Cardiac septum (tissue), 1 donor: ENCODE measurements around the gene B3GALT6. TPM values are rescaled to one million over a fixed set of nuclear protein-coding genes. Genes with fewer than 3 reads are reported as not detected.

Source experiments
- DNase-seq: peaks from one replicate; pipeline ENCODE4 v3.0.0-alpha.2; 2020; ENCODE audit warnings: low spot score
- intact Hi-C: fragments of 100-400 bp; cut with DNase I; formaldehyde crosslinking; loops from one replicate; pipeline ENCODE4 v1.14.0; 2022
- total RNA-seq: library from RNA; stranded (reverse); fragmentation: NEBNext Ultra II Directional; extraction: Animal tissue kit (Norgen Biotek cat#: 25700); gene quantifications from one replicate; pipeline ENCODE4 v1.2.1, GENCODE V29; 2021
- donor health status: DM: no; HTN: no; CAD: no.

The B3GALT6 gene
- total RNA-seq, 1 donor from 2014 or later: 11.1 TPM

DNA sequence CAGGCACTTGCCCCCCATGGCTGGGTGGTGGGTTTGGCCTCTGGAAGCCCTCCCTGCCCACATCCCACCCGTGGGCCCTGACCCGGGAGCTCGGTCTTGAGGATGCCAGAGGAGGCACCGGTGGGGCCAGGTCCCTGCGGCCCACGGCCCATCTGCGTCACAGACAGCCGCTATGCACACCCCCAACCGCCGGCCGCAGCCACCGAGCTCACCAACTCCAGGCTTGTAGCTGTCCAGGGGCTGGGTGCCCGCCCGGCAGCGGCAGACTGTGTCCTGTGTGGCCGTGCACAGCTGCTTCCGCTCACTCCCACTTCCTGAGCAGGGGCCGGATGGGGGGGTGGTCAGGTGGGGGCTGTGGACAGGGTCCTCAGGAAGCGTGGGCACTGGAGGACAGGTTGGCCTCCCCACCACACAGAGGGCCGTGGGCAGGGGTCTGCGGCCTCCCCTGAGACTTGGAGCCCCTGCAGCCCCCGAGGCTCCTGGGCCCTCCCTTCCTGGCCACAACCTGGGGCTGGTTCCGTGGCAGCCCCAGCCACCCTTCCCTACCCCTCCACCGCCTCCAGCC lies 19.2 kb upstream of the B3GALT6 start:
- DNase-seq: no peak
- intact Hi-C loops: no loop called here

GRCh38 chr1:1213345-1214265 lies 18.4 kb upstream of the B3GALT6 start, which contains the start of gene TNFRSF4:
Gene TNFRSF4 (minus strand): TSS chr1:1214153. CDS start chr1:1214127, 26 bp downstream.
- no peak for DNase-seq
- intact Hi-C loops: no loop called here

DNA sequence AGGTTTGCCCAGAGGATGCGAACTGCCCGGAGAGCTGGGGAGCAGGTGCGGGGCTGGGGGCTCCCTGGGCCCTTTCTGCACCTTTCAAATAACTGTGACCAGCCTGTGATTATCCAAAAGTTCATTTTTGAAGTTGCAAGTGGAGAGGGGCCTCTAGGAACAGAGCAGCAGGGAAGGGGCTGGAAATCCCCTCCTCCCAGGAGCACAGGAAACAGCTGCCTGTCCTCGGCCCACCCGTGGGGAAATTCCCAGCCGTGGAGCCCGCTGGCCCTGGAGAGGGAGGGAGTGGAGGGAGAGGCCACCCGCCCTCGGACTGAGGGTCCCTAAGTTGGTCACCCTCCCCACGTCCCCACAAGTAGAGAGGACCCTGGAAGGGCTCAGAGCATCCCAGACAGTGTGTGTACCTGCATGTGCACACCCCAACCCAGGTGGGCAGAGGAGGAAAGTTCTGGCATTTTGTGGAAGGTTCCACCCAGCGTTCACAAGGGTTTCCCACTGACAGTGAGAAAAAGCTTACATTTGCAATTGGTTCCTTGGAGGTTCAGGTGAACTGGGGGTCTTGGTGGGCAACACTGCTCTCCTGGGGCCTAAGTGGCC lies 16.9 kb upstream of the B3GALT6 start:
- no peak for DNase-seq
- intact Hi-C loops: no loop called here

- no peak for DNase-seq
- intact Hi-C loops: no loop called here
Observed at GRCh38 chr1:1215881-1216605, 16.0 kb upstream of the B3GALT6 start.

GRCh38 chr1:1216770-1217620 lies 15.0 kb upstream of the B3GALT6 start:
- intact Hi-C loops: no loop called here
- DNase-seq: no peak

GRCh38 chr1:1217621-1218523 lies 14.2 kb upstream of the B3GALT6 start:
- intact Hi-C loops: no loop called here
- DNase-seq: no peak

- intact Hi-C loops: no loop called here
- no peak for DNase-seq
Observed at GRCh38 chr1:1218524-1219200, 13.4 kb upstream of the B3GALT6 start.

DNA sequence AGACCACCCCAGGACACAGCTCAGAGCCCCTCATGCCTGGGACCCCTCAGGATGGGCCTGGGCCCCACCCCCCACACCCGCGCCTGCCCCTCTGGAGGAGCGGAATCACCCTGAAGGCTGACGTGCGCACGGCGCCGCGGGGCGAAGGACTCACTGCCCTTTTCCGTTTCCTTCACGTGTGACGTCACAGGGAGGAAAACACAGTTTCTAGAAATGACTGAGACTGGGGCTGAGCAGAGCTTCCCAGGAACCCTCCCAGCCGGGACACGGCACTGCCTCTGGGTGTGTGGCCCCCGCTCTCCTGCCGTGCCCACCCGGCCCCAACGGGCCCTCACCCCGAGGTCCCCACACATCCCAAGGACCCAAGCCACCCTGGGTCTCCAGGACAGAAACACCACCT lies 12.7 kb upstream of the B3GALT6 start:
- DNase-seq: no peak
- intact Hi-C loops: no loop called here

GRCh38 chr1:1220197-1220596 lies 11.8 kb upstream of the B3GALT6 start:
- intact Hi-C loops: no loop called here
- DNase-seq: no peak

DNA sequence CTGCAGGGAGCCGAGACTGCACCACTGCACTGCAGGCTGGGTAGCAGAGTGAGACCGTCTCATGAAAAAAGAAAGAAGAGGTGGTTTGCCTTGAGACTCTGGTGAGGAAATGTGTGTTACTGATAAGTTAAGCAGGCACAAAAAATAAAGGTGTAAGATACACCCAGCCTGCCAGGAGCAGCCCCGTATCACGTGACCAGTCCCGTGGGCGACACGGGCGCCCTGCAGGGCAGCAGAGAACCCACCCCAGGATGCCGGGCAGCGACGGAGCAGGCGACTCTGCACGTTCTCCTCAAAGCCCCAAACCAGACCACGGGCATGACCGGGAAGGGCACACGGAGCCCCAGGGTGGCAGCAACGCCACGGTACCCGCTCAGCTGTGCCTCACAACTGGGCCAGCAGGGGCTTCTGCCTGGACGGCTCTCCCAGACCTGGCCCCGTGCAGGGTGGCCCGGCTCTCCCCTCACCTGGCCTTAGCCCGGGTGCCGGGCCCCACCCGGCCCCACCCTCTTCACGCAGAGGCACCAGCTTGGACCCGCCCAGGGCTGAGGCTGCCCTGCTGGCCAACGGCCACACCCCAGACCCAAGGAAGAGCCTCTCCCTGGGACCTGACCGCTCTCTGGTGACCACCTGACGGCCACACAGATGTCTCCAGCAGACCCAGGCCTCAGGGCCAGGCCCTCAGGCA lies 10.0 kb upstream of the B3GALT6 start:
- intact Hi-C loops: no loop called here
- DNase-seq: no peak

DNA sequence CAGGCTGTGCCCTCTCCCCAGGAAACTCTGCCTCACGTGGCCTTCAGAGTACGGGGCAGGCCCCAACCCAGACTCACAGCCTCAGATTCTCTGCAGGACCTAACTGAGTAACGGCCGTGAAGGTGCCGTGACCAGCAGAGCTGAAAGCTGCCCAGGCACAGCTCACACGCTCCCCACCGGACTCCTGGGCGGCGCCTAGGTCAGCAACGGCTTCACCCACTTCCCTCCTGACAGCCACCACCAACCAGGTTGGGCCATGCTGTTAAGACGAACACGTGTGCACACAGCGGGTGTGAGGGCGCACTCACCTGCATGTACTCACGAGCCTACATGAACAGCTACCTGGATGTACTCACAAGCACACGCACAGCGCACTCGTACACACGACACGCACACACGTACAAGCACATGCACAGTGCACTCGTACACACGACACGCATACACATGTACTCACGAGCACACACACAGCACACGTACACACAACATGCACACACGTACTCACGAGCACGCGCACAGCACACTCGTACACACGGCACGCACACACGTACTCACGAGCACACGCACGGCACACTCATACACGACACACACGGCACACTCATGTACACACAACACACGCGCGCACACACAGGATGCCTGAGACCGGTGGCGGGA lies 9.3 kb upstream of the B3GALT6 start:
- no peak for DNase-seq
- intact Hi-C loops: no loop called here

- intact Hi-C loops: no loop called here
Observed at GRCh38 chr1:1223321-1223720, 8.7 kb upstream of the B3GALT6 start.

GRCh38 chr1:1223891-1224290 lies 8.1 kb upstream of the B3GALT6 start:
- no peak for DNase-seq
- intact Hi-C loops: no loop called here

More at GRCh38 chr1:1223321-1223720, 8.7 kb upstream of the B3GALT6 start:
- no peak for DNase-seq

DNA sequence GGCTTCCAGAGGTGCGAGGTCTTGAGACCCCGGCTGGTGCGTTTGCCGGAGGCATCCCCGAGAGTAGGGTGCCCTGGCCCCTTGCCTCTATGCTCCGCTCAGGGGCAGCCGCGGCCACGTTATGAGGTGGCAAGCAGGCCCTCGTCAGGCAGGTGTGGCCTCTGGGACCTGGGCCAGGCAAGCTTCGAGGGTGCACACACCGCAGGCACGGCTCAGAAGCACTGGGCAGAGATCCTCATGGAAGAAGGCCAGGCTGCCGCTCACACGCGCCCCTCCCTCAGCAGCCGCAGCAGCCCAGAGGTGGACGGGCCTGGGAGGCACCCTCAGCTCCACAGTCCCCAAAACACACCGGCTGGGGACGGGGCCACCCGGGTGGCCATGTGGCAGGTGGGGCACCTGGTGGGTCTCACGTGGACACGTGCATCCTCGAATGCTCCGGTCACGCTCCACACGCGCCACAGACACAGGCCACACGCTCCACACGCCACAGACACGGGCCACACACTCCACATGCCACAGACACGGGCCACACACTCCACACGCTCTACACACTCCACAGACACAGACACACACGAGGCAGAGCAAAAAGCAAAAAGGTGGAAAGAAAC lies 6.7 kb upstream of the B3GALT6 start:
- no peak for DNase-seq
- intact Hi-C loops: no loop called here

DNA sequence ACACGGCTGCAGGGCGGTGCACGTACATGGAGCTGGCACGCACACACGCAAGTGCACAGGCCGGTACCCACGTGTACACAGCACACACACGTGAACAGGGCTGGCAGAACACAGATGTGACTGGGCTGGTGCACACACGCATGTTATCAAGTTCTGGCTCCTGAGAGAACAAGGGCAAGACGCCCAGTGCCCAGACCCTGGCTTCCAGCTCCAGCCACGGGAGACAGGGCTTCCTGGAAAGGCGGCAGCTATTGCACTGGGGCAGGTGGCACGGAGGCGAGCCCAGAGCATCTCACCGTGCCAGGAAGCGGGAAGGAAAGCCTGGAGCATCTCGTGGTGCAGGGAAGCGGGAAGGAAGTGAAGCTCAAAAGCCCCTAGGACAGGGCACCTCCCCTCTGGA lies 6.1 kb upstream of the B3GALT6 start:
- DNase-seq: no peak
- intact Hi-C loops: no loop called here
